ENCODE data around the gene GAPDHS. TPM values are rescaled to one million over a fixed set of nuclear protein-coding genes. Genes with fewer than 3 reads are reported as not detected.
A peak's percentile ranks its signal among the peaks of the same experiment; 100 is the strongest.

The GAPDHS gene
- total RNA-seq, 1 donor from 2014 or later, result not detected

- no peak for DNase-seq (ENCODE audit: low read depth)
- H3K36me3 ChIP-seq (ENCODE audit: insufficient read depth, low read length), result no peaks in the 10 kb centered on the region
- no peak within 1 kb of the TSS for H3K27ac ChIP-seq (ENCODE audit: low read depth, low read length)
- H3K4me2 ChIP-seq (ENCODE audit: low read length), result no peak within 1 kb of the TSS
- Mint-ChIP-seq H3K27me3 (ENCODE audit: low read depth, unreplicated experiment) (peaks cover 48% of the 10 kb centered on the region), H3K27ac (ENCODE audit: unreplicated experiment) (peak within 1 kb of the TSS; percentile 43), H3K4me1 (ENCODE audit: low read depth, unreplicated experiment) (peaks cover 5% of the 10 kb centered on the region), H3K4me3 (ENCODE audit: unreplicated experiment) (peak within 1 kb of the TSS; percentile 14), H3K9me3 (ENCODE audit: unreplicated experiment) (peaks cover 7% of the 10 kb centered on the region), H3K36me3 (ENCODE audit: low read depth, unreplicated experiment) (no peaks in the 10 kb centered on the region)
- TF ChIP-seq CTCF (IDR thresholded peaks at IDR 0.05; ENCODE audit: insufficient read depth, low read depth, low read length) (no peak), EZH2 (IDR thresholded peaks at IDR 0.05; ENCODE audit: insufficient read depth, low read length) (no peak)
- no peaks in the 10 kb centered on the region for H4K20me1 ChIP-seq (ENCODE audit: insufficient read depth, low read length)
- no peaks in the 10 kb centered on the region for H3K9me3 ChIP-seq (ENCODE audit: insufficient read depth, low read depth, low read length)
- FAIRE-seq, result no peak
- H3K27me3 ChIP-seq (ENCODE audit: insufficient read depth, low read length), result peaks cover 5% of the 10 kb centered on the region
- H2AFZ ChIP-seq (ENCODE audit: low read depth, low read length), result no peak within 1 kb of the TSS
- no peak within 1 kb of the TSS for H3K9ac ChIP-seq (ENCODE audit: low read length)
- no peaks in the 10 kb centered on the region for H3K79me2 ChIP-seq (ENCODE audit: insufficient read depth, low read length)
- no peak within 1 kb of the TSS for H3K4me3 ChIP-seq (ENCODE audit: insufficient read depth, low read depth, low read length)
- no peaks in the 10 kb centered on the region for H3K4me1 ChIP-seq (ENCODE audit: insufficient read depth, low read length)
These were observed 52.6 kb downstream of the GAPDHS start, which contains the start of gene PMIS2 for GRCh38 chr19:35585848-35586247. PMIS2 (plus strand) TSS chr19:35586173; CDS start chr19:35586260, 87 bp downstream.

GRCh38 chr19:35587321-35587720 is 54.1 kb downstream of the GAPDHS start:
- Mint-ChIP-seq H3K27me3 (ENCODE audit: low read depth, unreplicated experiment) (peaks cover 47% of the 10 kb centered on the region), H3K4me1 (ENCODE audit: low read depth, unreplicated experiment) (peaks cover 5% of the 10 kb centered on the region), H3K27ac (ENCODE audit: unreplicated experiment) (no peak overlapping the region), H3K9me3 (ENCODE audit: unreplicated experiment) (peaks cover 7% of the 10 kb centered on the region), H3K36me3 (ENCODE audit: low read depth, unreplicated experiment) (no peaks in the 10 kb centered on the region), H3K4me3 (ENCODE audit: unreplicated experiment) (no peak overlapping the region)
- H3K4me3 ChIP-seq (ENCODE audit: insufficient read depth, low read depth, low read length), result no peak overlapping the region
- no peak overlapping the region for H3K4me2 ChIP-seq (ENCODE audit: low read length)
- no peak for DNase-seq (ENCODE audit: low read depth)
- H4K20me1 ChIP-seq (ENCODE audit: insufficient read depth, low read length), result no peaks in the 10 kb centered on the region
- H3K9ac ChIP-seq (ENCODE audit: low read length), result no peak overlapping the region
- peaks cover 5% of the 10 kb centered on the region for H3K27me3 ChIP-seq (ENCODE audit: insufficient read depth, low read length)
- no peaks in the 10 kb centered on the region for H3K79me2 ChIP-seq (ENCODE audit: insufficient read depth, low read length)
- H3K9me3 ChIP-seq (ENCODE audit: insufficient read depth, low read depth, low read length), result no peaks in the 10 kb centered on the region
- H3K4me1 ChIP-seq (ENCODE audit: insufficient read depth, low read length), result no peaks in the 10 kb centered on the region
- TF ChIP-seq EZH2 (IDR thresholded peaks at IDR 0.05; ENCODE audit: insufficient read depth, low read length) (no peak), CTCF (IDR thresholded peaks at IDR 0.05; ENCODE audit: insufficient read depth, low read depth, low read length) (no peak)
- no peak for FAIRE-seq
- H2AFZ ChIP-seq (ENCODE audit: low read depth, low read length), result no peak overlapping the region
- H3K36me3 ChIP-seq (ENCODE audit: insufficient read depth, low read length), result no peaks in the 10 kb centered on the region
- no peak overlapping the region for H3K27ac ChIP-seq (ENCODE audit: low read depth, low read length)

- Histone ChIP-seq H2AFZ (ENCODE audit: low read depth, low read length) (no peak overlapping the region), H3K9ac (ENCODE audit: low read length) (no peak overlapping the region), H3K4me2 (ENCODE audit: low read length) (no peak overlapping the region), H3K36me3 (ENCODE audit: insufficient read depth, low read length) (no peaks in the 10 kb centered on the region), H4K20me1 (ENCODE audit: insufficient read depth, low read length) (no peaks in the 10 kb centered on the region), H3K27ac (ENCODE audit: low read depth, low read length) (no peak overlapping the region), H3K79me2 (ENCODE audit: insufficient read depth, low read length) (no peaks in the 10 kb centered on the region), H3K9me3 (ENCODE audit: insufficient read depth, low read depth, low read length) (no peaks in the 10 kb centered on the region), H3K4me3 (ENCODE audit: insufficient read depth, low read depth, low read length) (no peak overlapping the region), H3K4me1 (ENCODE audit: insufficient read depth, low read length) (no peaks in the 10 kb centered on the region), H3K27me3 (ENCODE audit: insufficient read depth, low read length) (no peaks in the 10 kb centered on the region)
- H3K9me3 Mint-ChIP-seq (ENCODE audit: unreplicated experiment), result peaks cover 3% of the 10 kb centered on the region
- H3K27ac Mint-ChIP-seq (ENCODE audit: unreplicated experiment), result no peak overlapping the region
- no peak for DNase-seq (ENCODE audit: low read depth)
- H3K27me3 Mint-ChIP-seq (ENCODE audit: low read depth, unreplicated experiment), result peaks cover 24% of the 10 kb centered on the region
- TF ChIP-seq CTCF (IDR thresholded peaks at IDR 0.05; ENCODE audit: insufficient read depth, low read depth, low read length) (no peak), EZH2 (IDR thresholded peaks at IDR 0.05; ENCODE audit: insufficient read depth, low read length) (no peak)
- H3K4me1 Mint-ChIP-seq (ENCODE audit: low read depth, unreplicated experiment), result peaks cover 5% of the 10 kb centered on the region
- no peaks in the 10 kb centered on the region for H3K36me3 Mint-ChIP-seq (ENCODE audit: low read depth, unreplicated experiment)
- FAIRE-seq, result no peak
- no peak overlapping the region for H3K4me3 Mint-ChIP-seq (ENCODE audit: unreplicated experiment)
These were observed 57.6 kb downstream of the GAPDHS start for GRCh38 chr19:35590875-35591274.

Data from astrocyte (in vitro differentiated cells and primary cell).